ENCODE data around the gene LRRFIP1.

LRRFIP1 gene, protein sequence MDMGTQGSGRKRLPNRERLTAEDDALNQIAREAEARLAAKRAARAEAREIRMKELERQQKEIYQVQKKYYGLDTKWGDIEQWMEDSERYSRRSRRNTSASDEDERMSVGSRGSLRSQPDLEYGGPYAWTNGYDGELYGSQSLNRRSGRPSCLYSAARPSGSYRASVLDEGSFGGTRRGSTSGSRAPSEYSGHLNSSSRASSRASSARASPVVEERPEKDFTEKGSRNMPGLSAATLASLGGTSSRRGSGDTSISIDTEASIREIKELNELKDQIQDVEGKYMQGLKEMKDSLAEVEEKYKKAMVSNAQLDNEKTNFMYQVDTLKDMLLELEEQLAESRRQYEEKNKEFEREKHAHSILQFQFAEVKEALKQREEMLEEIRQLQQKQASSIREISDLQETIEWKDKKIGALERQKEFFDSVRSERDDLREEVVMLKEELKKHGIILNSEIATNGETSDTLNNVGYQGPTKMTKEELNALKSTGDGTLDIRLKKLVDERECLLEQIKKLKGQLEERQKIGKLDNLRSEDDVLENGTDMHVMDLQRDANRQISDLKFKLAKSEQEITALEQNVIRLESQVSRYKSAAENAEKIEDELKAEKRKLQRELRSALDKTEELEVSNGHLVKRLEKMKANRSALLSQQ

DNA sequence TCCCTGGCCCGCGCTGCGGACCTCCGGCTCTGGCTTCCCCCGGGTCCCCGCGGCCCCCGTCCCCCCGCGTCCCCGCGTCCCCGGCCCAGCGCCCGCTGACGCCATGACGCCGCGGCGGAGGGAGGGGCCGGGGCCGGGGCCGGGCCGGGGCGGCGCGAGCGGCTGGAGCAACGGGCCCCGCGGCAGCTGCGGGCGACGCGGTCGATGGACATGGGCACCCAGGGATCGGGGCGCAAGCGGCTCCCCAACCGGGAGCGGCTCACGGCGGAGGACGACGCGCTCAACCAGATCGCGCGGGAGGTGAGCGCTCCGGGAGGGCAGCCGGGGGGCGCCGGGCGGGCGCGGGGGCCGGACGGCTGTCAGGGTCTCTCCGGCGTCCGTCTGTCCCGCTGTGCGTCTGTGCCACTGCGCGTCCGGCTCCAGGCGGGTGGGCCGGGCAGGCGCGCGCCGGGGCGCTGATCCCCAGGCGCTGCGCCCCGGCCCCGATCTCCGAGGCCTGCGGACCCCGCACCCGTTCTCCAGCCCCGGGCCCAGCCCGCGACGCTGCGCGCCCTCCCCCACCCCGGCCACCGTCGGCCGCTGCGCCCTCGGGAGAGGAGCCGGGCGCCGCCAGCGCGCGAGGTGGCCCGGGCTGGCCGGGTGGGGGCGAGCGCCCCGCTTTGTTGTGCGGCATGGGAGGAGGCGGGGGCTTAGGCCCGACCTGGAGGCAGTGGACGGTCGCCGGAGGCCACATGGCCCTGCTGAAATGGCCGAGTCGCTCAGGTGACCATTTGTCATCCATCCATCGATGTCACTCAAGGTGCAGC lies at the start of gene LRRFIP1:
Gene LRRFIP1 (plus strand): TSS at position 147 of the 806 bp plus-strand sequence. CDS start 58 bp downstream, at position 205.
- peak within 1 kb of the TSS; percentile 14 to 55 for H3K9ac ChIP-seq (ENCODE audit: low read depth in 1 of 2, low read length in 2 of 2)
- no peaks in the 10 kb centered on the region for H3K9me3 ChIP-seq (ENCODE audit: control insufficient read depth in 2 of 2, low read length in 2 of 2)
- no peaks in the 10 kb centered on the region for H3K36me3 ChIP-seq (ENCODE audit: control insufficient read depth in 2 of 2, insufficient read depth in 2 of 2, low read length in 2 of 2)
- no peak within 1 kb of the TSS for H3K27ac ChIP-seq (ENCODE audit: low read depth in 2 of 2, low read length in 2 of 2)
- peaks cover 8 to 17% of the 10 kb centered on the region in 2 donors for H3K27me3 ChIP-seq (ENCODE audit: control insufficient read depth in 2 of 2, insufficient read depth in 2 of 2, low read length in 2 of 2)
- H3K4me3 ChIP-seq (ENCODE audit: low read length in 2 of 2) = peak within 1 kb of the TSS; percentile 55 to 65
- peaks cover 7 to 14% of the 10 kb centered on the region in 2 donors for H3K4me1 ChIP-seq (ENCODE audit: control insufficient read depth in 2 of 2, insufficient read depth in 2 of 2, low read length in 2 of 2)

DNA sequence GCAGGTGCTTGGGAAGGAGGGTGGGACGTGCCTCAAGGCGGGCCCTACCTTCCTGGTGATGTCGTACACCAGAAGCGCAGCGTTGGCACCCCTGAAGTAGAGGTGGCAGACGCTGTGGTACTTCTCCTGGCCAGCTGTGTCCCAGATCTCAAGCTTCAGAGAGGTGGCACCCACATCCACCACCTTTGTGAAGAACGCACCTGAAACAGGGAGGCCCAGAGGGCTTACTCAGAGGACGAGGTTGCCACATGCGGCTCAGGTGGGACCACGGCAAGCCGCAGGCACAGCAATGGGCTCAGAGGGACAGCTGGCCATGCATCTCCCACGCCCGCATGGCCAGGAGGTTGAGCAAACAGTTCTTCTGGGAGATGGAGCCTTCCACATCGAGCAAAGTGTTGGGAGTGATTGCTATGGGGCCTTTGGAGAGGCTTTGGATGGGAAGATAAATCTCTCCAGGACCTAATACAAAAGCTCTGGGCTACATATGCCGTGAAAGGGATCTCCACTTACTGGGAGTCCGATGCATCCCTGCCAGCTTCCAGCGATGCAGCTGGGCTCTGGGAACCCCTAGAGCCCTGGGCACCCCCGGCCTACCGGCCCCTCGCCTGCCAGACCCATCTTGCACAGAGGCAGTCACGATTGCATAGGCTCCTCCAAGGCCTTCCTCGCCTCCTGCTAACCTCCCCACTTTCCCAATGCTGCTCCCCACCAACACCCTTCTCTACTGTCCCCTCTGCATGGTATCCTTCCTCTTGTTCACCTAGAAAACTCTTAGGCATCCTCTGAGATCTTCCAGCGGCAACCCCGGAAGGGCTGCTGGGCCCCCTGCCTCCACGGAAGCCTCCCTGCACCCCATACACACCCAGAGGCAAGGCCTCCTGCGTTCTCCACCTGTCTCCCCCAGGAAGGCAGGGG lies 49.2 kb upstream of the LRRFIP1 start:
- no peak overlapping the region for H3K9ac ChIP-seq (ENCODE audit: low read depth in 1 of 2, low read length in 2 of 2)
- H3K4me3 ChIP-seq (ENCODE audit: low read length in 2 of 2) = no peak overlapping the region
- no peak overlapping the region for H3K27ac ChIP-seq (ENCODE audit: low read depth in 2 of 2, low read length in 2 of 2)
- H3K36me3 ChIP-seq (ENCODE audit: control insufficient read depth in 2 of 2, insufficient read depth in 2 of 2, low read length in 2 of 2) = peaks cover 0 to 3% of the 10 kb centered on the region in 2 donors
- H3K27me3 ChIP-seq (ENCODE audit: control insufficient read depth in 2 of 2, insufficient read depth in 2 of 2, low read length in 2 of 2) = no peaks in the 10 kb centered on the region
- no peaks in the 10 kb centered on the region for H3K9me3 ChIP-seq (ENCODE audit: control insufficient read depth in 2 of 2, low read length in 2 of 2)
- H3K4me1 ChIP-seq (ENCODE audit: control insufficient read depth in 2 of 2, insufficient read depth in 2 of 2, low read length in 2 of 2) = no peaks in the 10 kb centered on the region

DNA sequence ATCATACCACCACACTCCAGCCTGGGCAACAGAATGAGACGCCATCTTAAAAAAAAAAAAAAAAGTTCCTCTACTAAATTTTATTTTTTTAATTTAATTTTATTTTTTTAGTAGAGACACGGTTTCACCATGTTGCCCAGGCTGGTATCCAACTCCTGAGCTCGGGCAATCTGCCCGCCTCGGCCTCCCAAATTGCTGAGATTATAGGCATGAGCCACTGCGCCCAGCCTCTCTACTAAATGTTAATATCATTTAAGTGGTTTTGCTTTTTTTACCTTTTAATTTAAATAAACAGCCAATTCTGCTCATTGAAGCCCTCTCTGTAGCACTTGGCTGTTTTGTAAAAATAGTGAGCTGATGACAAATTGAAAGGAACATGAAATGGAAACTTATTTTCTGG lies 46.1 kb upstream of the LRRFIP1 start:
- H3K36me3 ChIP-seq (ENCODE audit: control insufficient read depth in 2 of 2, insufficient read depth in 2 of 2, low read length in 2 of 2) = peaks cover 0 to 3% of the 10 kb centered on the region in 2 donors
- no peak overlapping the region for H3K9ac ChIP-seq (ENCODE audit: low read depth in 1 of 2, low read length in 2 of 2)
- H3K9me3 ChIP-seq (ENCODE audit: control insufficient read depth in 2 of 2, low read length in 2 of 2) = no peaks in the 10 kb centered on the region
- H3K4me3 ChIP-seq (ENCODE audit: low read length in 2 of 2) = no peak overlapping the region
- no peaks in the 10 kb centered on the region for H3K27me3 ChIP-seq (ENCODE audit: control insufficient read depth in 2 of 2, insufficient read depth in 2 of 2, low read length in 2 of 2)
- no peaks in the 10 kb centered on the region for H3K4me1 ChIP-seq (ENCODE audit: control insufficient read depth in 2 of 2, insufficient read depth in 2 of 2, low read length in 2 of 2)
- no peak overlapping the region for H3K27ac ChIP-seq (ENCODE audit: low read depth in 2 of 2, low read length in 2 of 2)

DNA sequence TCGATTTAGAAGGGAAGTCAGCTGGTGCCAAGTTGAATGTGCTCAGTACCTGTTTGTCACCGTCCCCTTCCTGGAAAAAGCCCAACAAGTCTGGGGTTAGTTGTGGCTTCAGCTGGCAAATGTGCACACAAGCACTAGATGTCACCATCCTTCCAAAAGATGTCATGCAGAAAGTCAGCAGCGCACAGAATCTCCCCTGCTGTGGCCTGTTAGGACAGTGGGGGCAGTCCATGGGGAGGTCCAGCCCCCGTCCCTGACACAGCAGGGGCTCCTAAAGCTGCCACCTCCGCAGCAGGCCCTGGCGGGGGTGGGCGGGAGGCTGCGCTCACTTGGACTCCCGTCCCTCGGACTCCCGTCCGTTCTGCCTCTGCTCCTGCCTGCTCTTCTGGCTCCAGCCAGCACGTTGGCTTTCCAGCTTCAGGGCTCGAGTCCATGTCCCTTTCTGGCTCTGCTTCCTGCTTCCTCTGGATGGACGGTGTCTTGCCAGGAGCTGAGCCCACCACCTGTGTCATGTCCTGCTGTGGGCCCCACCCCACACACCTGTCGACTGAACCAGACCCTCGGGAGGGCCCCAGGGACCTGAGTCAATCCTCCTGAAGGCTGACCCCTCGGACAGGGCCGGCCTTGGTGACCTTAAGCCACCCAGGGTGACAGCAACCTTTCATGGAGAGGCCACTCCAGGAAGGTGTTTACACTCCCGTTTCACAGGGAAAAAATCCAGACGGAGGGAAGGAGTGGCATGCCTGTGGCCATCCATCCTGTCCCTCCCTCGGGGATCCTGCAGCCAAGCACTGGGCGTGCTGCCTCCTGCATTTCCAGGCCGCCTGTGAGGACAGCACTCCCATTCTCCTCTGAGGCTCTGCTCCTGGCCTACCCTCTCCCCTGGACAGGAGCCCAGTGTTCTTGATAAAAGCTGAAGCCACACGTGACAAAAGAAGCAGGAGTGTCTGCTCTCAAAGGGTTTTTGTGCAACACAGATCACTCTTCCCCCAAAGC lies 45.3 kb upstream of the LRRFIP1 start:
- no peaks in the 10 kb centered on the region for H3K4me1 ChIP-seq (ENCODE audit: control insufficient read depth in 2 of 2, insufficient read depth in 2 of 2, low read length in 2 of 2)
- no peak overlapping the region for H3K9ac ChIP-seq (ENCODE audit: low read depth in 1 of 2, low read length in 2 of 2)
- H3K9me3 ChIP-seq (ENCODE audit: control insufficient read depth in 2 of 2, low read length in 2 of 2) = no peaks in the 10 kb centered on the region
- no peak overlapping the region for H3K27ac ChIP-seq (ENCODE audit: low read depth in 2 of 2, low read length in 2 of 2)
- no peak overlapping the region for H3K4me3 ChIP-seq (ENCODE audit: low read length in 2 of 2)
- H3K36me3 ChIP-seq (ENCODE audit: control insufficient read depth in 2 of 2, insufficient read depth in 2 of 2, low read length in 2 of 2) = peaks cover 0 to under 1% of the 10 kb centered on the region in 2 donors
- H3K27me3 ChIP-seq (ENCODE audit: control insufficient read depth in 2 of 2, insufficient read depth in 2 of 2, low read length in 2 of 2) = no peaks in the 10 kb centered on the region

DNA sequence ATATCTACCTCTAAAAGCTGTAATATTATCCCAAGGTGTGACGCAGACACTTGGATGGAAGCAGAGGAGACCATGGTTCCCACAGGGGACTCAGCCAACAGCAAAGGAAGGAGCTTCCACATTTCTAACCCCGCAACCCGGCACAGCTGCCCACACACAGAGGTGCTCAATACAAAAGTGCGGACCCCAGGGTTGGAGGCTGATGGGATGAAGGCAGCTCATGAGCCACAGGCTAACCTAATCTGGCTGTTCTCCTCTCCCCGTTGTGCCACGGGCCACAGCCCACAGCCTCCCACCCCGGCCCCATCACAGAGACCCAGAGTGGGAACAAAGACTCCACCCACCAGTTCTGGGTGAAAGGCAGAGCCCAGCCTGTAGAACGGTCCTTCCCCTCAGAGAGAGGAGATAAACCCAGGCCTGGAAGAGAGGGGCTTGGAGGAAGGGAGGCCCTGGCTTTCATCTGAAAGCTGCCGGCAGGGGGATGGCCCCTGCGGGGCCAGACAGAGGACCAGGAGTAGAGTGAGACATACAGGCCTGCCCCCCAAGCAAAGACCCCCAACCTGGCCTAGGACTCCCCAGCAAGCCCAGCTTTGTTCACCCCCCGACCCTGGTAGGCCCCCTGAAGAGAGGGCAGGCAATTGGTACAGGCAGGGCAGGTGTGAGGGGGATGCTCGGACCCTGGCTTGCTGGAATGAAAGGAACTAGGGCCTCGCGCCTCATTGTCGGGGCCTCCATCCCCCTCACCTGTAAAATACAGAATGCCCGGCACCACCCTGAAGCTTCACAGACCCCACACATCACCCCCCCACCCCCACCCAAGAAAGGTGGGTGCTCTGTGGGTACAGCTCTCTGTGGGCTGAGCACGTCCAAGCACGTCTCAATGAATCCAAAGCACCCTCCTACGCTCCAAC lies 43.7 kb upstream of the LRRFIP1 start:
- H3K9ac ChIP-seq (ENCODE audit: low read depth in 1 of 2, low read length in 2 of 2) = no peak overlapping the region
- no peak overlapping the region for H3K27ac ChIP-seq (ENCODE audit: low read depth in 2 of 2, low read length in 2 of 2)
- H3K9me3 ChIP-seq (ENCODE audit: control insufficient read depth in 2 of 2, low read length in 2 of 2) = no peaks in the 10 kb centered on the region
- H3K4me3 ChIP-seq (ENCODE audit: low read length in 2 of 2) = no peak overlapping the region
- H3K27me3 ChIP-seq (ENCODE audit: control insufficient read depth in 2 of 2, insufficient read depth in 2 of 2, low read length in 2 of 2) = no peaks in the 10 kb centered on the region
- peaks cover 0 to 4% of the 10 kb centered on the region in 2 donors for H3K4me1 ChIP-seq (ENCODE audit: control insufficient read depth in 2 of 2, insufficient read depth in 2 of 2, low read length in 2 of 2)
- H3K36me3 ChIP-seq (ENCODE audit: control insufficient read depth in 2 of 2, insufficient read depth in 2 of 2, low read length in 2 of 2) = no peaks in the 10 kb centered on the region

DNA sequence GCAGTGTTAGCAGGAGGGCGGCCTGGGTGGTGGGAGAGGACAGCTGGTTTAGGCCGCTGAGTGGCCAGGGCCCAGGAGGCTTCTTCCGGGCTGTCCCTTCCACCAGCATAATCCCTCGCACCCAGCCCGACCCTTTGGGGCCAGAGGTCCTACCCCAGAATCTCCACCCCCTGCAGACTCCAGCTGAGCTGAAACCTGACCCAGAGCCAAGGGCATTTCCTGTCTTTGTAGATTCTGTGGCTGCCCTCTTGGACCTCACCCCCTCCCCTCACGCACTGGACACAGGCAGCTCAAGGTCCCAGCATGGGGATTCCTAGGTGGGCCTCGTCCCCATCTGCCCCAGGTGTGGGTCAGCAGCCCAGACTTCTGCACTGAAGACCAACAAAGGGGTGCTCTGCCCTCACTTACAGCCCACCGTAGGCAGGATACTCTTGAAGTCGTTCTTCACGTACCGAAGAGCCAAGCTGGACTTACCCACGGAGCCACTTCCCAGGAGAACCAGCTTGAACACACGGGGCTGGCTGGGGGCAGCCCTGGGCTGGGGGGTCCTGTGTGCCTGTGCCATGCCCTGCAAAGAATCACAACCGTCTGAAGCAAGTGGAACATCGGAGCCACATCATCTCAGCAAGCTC lies 41.7 kb upstream of the LRRFIP1 start:
- Histone ChIP-seq H3K4me1 (ENCODE audit: control insufficient read depth in 2 of 2, insufficient read depth in 2 of 2, low read length in 2 of 2) (peaks cover 0 to 13% of the 10 kb centered on the region in 2 donors), H3K9me3 (ENCODE audit: control insufficient read depth in 2 of 2, low read length in 2 of 2) (no peaks in the 10 kb centered on the region), H3K9ac (ENCODE audit: low read depth in 1 of 2, low read length in 2 of 2) (no peak overlapping the region), H3K36me3 (ENCODE audit: control insufficient read depth in 2 of 2, insufficient read depth in 2 of 2, low read length in 2 of 2) (no peaks in the 10 kb centered on the region), H3K27me3 (ENCODE audit: control insufficient read depth in 2 of 2, insufficient read depth in 2 of 2, low read length in 2 of 2) (no peaks in the 10 kb centered on the region), H3K4me3 (ENCODE audit: low read length in 2 of 2) (no peak overlapping the region), H3K27ac (ENCODE audit: low read depth in 2 of 2, low read length in 2 of 2) (no peak overlapping the region)

DNA sequence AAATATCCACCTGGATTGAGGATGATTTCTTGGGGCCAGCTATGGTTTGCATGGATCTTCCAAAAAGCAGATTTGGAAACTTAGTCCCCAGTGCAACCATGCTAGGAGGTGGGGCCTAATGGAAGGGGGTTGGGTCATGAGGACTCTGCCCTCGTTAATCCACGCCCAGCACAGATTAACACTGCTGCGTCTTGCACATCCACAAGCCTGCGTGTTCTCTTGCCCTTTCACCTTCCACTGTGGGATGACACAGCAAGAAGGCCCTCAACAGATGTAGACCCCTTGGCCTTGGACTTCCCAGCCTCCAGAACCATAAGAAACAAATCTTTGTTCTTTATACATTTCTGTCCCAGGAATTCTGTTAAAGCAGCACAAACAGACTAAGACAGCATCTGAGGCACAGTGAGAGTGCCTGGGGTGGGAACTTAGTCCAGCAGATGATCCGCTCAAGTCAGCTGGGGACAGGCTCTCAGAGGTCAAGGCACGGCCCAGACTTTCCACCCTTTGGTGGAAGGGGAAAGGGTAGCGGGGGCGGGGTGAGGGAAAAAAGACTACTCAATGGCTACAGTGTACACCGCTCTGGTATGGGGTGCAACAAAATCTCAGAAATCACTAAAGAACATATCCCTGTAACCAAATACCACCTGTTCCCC lies 39.2 kb upstream of the LRRFIP1 start:
- peak overlapping the region in 1 of 2 donors; percentile 51 for H3K27ac ChIP-seq (ENCODE audit: low read depth in 2 of 2, low read length in 2 of 2)
- H3K36me3 ChIP-seq (ENCODE audit: control insufficient read depth in 2 of 2, insufficient read depth in 2 of 2, low read length in 2 of 2) = no peaks in the 10 kb centered on the region
- peaks cover 3 to 18% of the 10 kb centered on the region in 2 donors for H3K4me1 ChIP-seq (ENCODE audit: control insufficient read depth in 2 of 2, insufficient read depth in 2 of 2, low read length in 2 of 2)
- peak overlapping the region in 1 of 2 donors; percentile 10 for H3K4me3 ChIP-seq (ENCODE audit: low read length in 2 of 2)
- no peaks in the 10 kb centered on the region for H3K9me3 ChIP-seq (ENCODE audit: control insufficient read depth in 2 of 2, low read length in 2 of 2)
- H3K9ac ChIP-seq (ENCODE audit: low read depth in 1 of 2, low read length in 2 of 2) = no peak overlapping the region
- no peaks in the 10 kb centered on the region for H3K27me3 ChIP-seq (ENCODE audit: control insufficient read depth in 2 of 2, insufficient read depth in 2 of 2, low read length in 2 of 2)
